HepG2 (cell line): ENCODE results near the gene ARFGAP1.

Source experiments
- ELF4 ChIP-seq: sonication (generic); formaldehyde crosslinking; IDR thresholded peaks from 2 replicates; pipeline ENCODE4 v1.5.0; 2020; ENCODE audit warnings: missing genetic modification reagents, mild to moderate bottlenecking, moderate library complexity, borderline replicate concordance
- ZBTB42 ChIP-seq: sonication (generic); formaldehyde crosslinking; IDR thresholded peaks from 2 replicates; pipeline ENCODE4 v1.5.0; 2020; ENCODE audit warnings: mild to moderate bottlenecking, missing genetic modification reagents
- TF ChIP-seq, protein P1 (sequence below): IDR thresholded peaks from 2 replicates; pipeline ENCODE4 v1.6.1; 2012; ENCODE audit warnings: inconsistent platforms
- TF ChIP-seq, protein P2 (sequence below): sonication (generic); formaldehyde crosslinking; conservative IDR thresholded peaks from 2 replicates; pipeline ENCODE4 v1.4.0; 2020; ENCODE audit warnings: missing genetic modification reagents

DNA sequence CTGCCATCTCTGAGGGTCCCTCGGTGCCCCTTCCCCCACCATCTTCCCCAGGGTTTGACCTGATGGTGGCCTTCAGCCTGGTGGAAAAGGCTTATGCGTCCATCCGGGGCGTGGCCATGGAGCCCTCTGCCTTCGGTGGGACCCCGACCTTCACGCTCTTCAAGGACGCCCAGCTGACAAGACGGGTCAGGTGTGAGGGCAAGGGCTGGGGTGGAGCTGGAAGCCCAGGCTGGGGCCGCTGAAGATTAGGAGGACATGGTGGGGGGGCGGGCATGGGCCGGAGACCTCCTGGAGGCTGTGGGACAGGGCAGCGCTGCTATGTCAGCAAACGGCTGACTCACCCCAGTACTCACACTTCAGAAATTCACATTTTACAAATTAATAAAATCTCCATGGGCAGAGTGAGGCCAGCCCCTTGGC, 43.9 kb downstream of the ARFGAP1 start:
- TF ChIP-seq ZBTB42 (CRISPR knock-in tag) (no peak), ELF4 (no peak)
- TF ChIP-seq, protein P1, sequence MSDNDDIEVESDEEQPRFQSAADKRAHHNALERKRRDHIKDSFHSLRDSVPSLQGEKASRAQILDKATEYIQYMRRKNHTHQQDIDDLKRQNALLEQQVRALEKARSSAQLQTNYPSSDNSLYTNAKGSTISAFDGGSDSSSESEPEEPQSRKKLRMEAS: no peak
- TF ChIP-seq, protein P2, sequence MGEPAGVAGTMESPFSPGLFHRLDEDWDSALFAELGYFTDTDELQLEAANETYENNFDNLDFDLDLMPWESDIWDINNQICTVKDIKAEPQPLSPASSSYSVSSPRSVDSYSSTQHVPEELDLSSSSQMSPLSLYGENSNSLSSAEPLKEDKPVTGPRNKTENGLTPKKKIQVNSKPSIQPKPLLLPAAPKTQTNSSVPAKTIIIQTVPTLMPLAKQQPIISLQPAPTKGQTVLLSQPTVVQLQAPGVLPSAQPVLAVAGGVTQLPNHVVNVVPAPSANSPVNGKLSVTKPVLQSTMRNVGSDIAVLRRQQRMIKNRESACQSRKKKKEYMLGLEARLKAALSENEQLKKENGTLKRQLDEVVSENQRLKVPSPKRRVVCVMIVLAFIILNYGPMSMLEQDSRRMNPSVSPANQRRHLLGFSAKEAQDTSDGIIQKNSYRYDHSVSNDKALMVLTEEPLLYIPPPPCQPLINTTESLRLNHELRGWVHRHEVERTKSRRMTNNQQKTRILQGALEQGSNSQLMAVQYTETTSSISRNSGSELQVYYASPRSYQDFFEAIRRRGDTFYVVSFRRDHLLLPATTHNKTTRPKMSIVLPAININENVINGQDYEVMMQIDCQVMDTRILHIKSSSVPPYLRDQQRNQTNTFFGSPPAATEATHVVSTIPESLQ (CRISPR knock-in tag): no peak
